Left lung (tissue), 10 donors: ENCODE data around the gene DCST2. TPM values are rescaled to one million over a fixed set of nuclear protein-coding genes. Genes with fewer than 3 reads are reported as not detected.

Experiments used
- ATAC-seq: fragments of 200-7000 bp; cut with Tn5 transposase; one replicate; pipeline ENCODE4 v1.9.1; 2020; ENCODE audit warnings: moderate library complexity
- DNase-seq, 4 donors: peaks; one replicate each; pipeline ENCODE4 v3.0.0-alpha.2; 2013 to 2020
- H3K27ac ChIP-seq, 2 donors: fragments of 200-600 bp; sonication (generic) in 1 of 2; one replicate each; pipeline versions ENCODE4 v1.5.0 to v1.8.0; 2020 to 2021
- H3K27me3 ChIP-seq, 2 donors: fragments of 200-600 bp; sonication (generic) in 1 of 2; one replicate each; pipeline versions ENCODE4 v1.5.0 to v1.8.0; 2020 to 2021
- H3K36me3 ChIP-seq, 2 donors: fragments of 200-600 bp; sonication (generic) in 1 of 2; one replicate each; pipeline versions ENCODE4 v1.5.0 to v1.8.0; 2020 to 2021
- H3K4me1 ChIP-seq, 2 donors: fragments of 200-600 bp; one replicate each; pipeline ENCODE4 v1.8.0; 2021
- H3K4me3 ChIP-seq, 2 donors: fragments of 200-600 bp; sonication (generic) in 1 of 2; one replicate each; pipeline versions ENCODE4 v1.5.0 to v1.8.0; 2020 to 2021; ENCODE audit warnings: mild to moderate bottlenecking in 1 of 2
- H3K9me3 ChIP-seq, 2 donors: fragments of 200-600 bp; sonication (generic) in 1 of 2; one replicate each; pipeline versions ENCODE4 v1.5.0 to v1.8.0; 2020 to 2021
- CTCF ChIP-seq, 2 donors: fragments of 200-600 bp; sonication (generic) in 1 of 2; IDR thresholded peaks; one replicate each; pipeline versions ENCODE4 v1.5.0 to v1.8.0; 2021; ENCODE audit warnings: antibody characterized with exemption in 2 of 2
- intact Hi-C, 2 donors: fragments of 100-400 bp; cut with DNase I; formaldehyde crosslinking; loops; one replicate each; pipeline versions ENCODE4 v1.11.2 to v1.14.2; 2022
- polyA plus RNA-seq, 6 donors: library from polyadenylated mRNA; unstranded; fragments of 120-200 nt; gene quantifications; one replicate each; pipeline ENCODE4 v1.2.1, GENCODE V29; 2013; ENCODE audit not compliant: insufficient read length in 6 of 6
- total RNA-seq, 2 donors: library from RNA; stranded (reverse); fragmentation: NEBNext Ultra II Directional; extraction: Animal tissue kit (Norgen Biotek cat#: 25700); gene quantifications; one replicate each; pipeline ENCODE4 v1.2.1, GENCODE V29; 2021
- donor health status: DM: no; HTN: yes; CAD: no.
- donor health status: DM: no; HTN: no; CAD: no.

The DCST2 gene
- total and polyA plus RNA-seq, 8 donors: 0.60 to 2.5 (median 2.0) TPM

- H3K36me3 ChIP-seq: no peaks in the 10 kb centered on the region
- peaks cover 49 to 68% of the 10 kb centered on the region in 2 donors for H3K27me3 ChIP-seq
- intact Hi-C loops: no loop called here
- peak in 1 of 4 donors; percentile 73 for DNase-seq
- H3K4me1 ChIP-seq: peaks cover 41 to 65% of the 10 kb centered on the region in 2 donors
- TF ChIP-seq CTCF (IDR thresholded peaks at IDR 0.05): no peak
- H3K27ac ChIP-seq: no peak overlapping the region
- ATAC-seq: no peak
- no peaks in the 10 kb centered on the region for H3K9me3 ChIP-seq
- no peak overlapping the region for H3K4me3 ChIP-seq
Observed at GRCh38 chr1:155080312-155081228, 47.0 kb upstream of the DCST2 start.

- H3K4me1 ChIP-seq: peaks cover 40 to 62% of the 10 kb centered on the region in 2 donors
- no peak for TF ChIP-seq CTCF (IDR thresholded peaks at IDR 0.05)
- H3K9me3 ChIP-seq: no peaks in the 10 kb centered on the region
- intact Hi-C loops: no loop called here
- ATAC-seq (no peak), DNase-seq (peak in 1 of 4 donors; percentile 82)
- no peak overlapping the region for H3K27ac ChIP-seq
- peaks cover 49 to 68% of the 10 kb centered on the region in 2 donors for H3K27me3 ChIP-seq
- H3K36me3 ChIP-seq: no peaks in the 10 kb centered on the region
- H3K4me3 ChIP-seq: no peak overlapping the region
Observed at GRCh38 chr1:155079487-155080311, 46.1 kb upstream of the DCST2 start.

- DNase-seq (no peak), ATAC-seq (no peak)
- Histone ChIP-seq H3K9me3 (no peaks in the 10 kb centered on the region), H3K36me3 (no peaks in the 10 kb centered on the region), H3K4me1 (peaks cover 35 to 56% of the 10 kb centered on the region in 2 donors), H3K27me3 (peaks cover 49 to 64% of the 10 kb centered on the region in 2 donors), H3K4me3 (peak overlapping the region in 1 of 2 donors; percentile 32), H3K27ac (no peak overlapping the region)
- intact Hi-C loops: no loop called here
- no peak for TF ChIP-seq CTCF (IDR thresholded peaks at IDR 0.05)
Observed at GRCh38 chr1:155079210-155079486, 45.6 kb upstream of the DCST2 start.

- peak within 1 kb of the TSS; percentile 15 to 32 for H3K4me3 ChIP-seq
- ATAC-seq (peak; percentile 86), DNase-seq (peak in 3 of 4 donors; percentile 67 to 93 (median 75))
- no peak for TF ChIP-seq CTCF (IDR thresholded peaks at IDR 0.05)
- no peak within 1 kb of the TSS for H3K27ac ChIP-seq
- no peaks in the 10 kb centered on the region for H3K36me3 ChIP-seq
- intact Hi-C loops: no loop called here
- H3K27me3 ChIP-seq: peaks cover 46 to 59% of the 10 kb centered on the region in 2 donors
- no peaks in the 10 kb centered on the region for H3K9me3 ChIP-seq
- peaks cover 34 to 52% of the 10 kb centered on the region in 2 donors for H3K4me1 ChIP-seq
Observed at GRCh38 chr1:155078469-155079209, 45.1 kb upstream of the DCST2 start, which contains the start of gene EFNA3. TSS of gene EFNA3 (plus strand) at chr1:155078837. CDS start at chr1:155078942, 105 bp downstream.
